Hematopoietic multipotent progenitor cell (in vitro differentiated cells): Measurements from ENCODE around the gene TMEM59. TPM values are rescaled to one million over a fixed set of nuclear protein-coding genes. Genes with fewer than 3 reads are reported as not detected.
"Not testable (repeated sequence)": the region's sequence is repeated elsewhere in the genome, so short reads cannot be mapped to it uniquely, and the experiment has no call there.

Experiments
- DNase-seq, 3 donors: peaks; one replicate each; pipeline ENCODE4 v3.0.0-alpha.2; 2011 to 2015; ENCODE audit warnings: low read depth in 2 of 3, low spot score in 2 of 3
- total RNA-seq: library from RNA; depleted of rRNA; stranded (reverse); fragments of >200 nt; gene quantifications from one replicate; pipeline ENCODE4 v1.2.3, GENCODE V29; 2012

The TMEM59 gene
- total RNA-seq, 1 donor: 177 TPM

DNA sequence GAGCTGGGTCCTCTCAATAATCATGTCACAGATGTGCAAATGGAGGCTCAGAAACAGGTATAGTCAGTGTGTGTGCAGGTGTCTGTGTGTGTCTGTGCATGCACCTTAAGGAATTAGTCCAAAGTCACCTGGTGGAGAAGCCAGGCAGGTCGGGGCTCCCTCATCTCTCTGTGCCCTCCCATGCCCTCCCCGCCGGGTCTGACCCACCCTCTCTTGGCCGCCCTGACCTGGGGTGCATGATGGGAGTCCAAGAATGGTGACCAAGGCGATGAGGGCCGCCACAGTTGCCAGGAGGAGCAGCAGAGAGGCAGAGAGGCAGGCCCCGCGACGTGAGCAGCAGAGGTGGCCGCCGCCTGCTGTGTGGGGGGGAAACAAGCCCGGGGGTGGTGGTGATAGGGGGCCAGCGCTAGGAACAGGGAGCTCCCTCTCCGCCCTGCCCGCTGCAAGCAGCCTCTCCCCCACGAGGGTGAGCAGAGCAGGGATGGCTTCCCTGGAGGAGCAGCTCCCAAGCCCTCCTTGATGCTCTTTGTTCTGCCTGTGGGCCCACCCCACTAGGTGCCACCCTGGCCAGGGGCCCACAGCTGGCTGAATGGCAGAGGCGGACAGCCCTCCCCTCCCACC lies 38.9 kb downstream of the TMEM59 start:
- no peak for DNase-seq

- no peak for DNase-seq
Observed at GRCh38 chr1:54013393-54014008, 39.5 kb downstream of the TMEM59 start.

- DNase-seq: no peak
Observed at GRCh38 chr1:54012863-54013262, 40.1 kb downstream of the TMEM59 start.

DNA sequence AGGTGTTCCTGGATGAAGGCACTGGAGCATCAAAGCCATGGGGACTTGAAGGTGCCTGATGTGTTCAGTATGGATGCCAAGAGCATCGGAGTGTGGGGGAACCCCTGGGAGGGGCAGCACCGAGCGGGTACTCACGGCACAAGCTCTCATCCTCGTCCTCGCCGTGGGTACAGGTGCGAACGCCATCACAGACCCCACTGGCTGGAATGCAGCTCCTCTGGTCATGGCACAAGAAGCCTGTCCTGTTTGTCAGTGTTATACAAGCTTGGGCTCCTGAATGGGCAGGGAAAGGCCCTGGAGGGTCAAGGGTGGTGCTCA lies 41.0 kb downstream of the TMEM59 start:
- DNase-seq: no peak

DNA sequence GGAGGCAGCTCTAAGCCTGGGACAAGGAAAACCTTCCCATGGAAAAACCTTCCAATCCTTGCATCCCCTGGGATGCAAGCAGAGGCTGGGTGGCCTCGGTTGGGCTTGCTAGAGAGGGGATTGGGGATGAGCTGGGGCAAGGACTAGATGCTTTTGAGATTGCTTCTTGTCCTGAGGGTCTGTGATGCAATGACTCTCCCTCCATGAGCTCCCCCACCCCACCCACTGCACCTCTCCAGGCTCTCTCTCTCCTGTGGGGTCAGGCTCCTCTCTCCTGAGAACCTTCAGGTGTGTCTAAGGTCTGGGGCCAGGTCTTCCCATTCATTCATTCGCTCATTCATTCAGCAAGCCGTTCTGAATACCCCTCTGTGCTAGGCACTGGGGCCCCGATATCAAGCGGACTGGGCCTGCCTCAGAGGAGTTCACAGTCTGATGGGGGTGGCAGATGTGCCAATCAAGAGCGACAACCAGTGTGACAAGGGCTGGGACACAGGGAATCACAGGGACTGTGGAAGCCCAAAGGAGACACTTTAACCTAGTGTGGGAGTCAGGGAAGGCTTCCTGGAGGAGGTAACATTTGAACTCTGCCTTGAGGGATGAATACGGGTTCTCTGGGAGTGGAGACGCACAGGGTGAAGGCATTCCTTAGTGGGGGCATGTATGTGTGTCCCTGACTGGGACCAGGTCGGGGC lies 41.5 kb downstream of the TMEM59 start:
- no peak for DNase-seq

DNA sequence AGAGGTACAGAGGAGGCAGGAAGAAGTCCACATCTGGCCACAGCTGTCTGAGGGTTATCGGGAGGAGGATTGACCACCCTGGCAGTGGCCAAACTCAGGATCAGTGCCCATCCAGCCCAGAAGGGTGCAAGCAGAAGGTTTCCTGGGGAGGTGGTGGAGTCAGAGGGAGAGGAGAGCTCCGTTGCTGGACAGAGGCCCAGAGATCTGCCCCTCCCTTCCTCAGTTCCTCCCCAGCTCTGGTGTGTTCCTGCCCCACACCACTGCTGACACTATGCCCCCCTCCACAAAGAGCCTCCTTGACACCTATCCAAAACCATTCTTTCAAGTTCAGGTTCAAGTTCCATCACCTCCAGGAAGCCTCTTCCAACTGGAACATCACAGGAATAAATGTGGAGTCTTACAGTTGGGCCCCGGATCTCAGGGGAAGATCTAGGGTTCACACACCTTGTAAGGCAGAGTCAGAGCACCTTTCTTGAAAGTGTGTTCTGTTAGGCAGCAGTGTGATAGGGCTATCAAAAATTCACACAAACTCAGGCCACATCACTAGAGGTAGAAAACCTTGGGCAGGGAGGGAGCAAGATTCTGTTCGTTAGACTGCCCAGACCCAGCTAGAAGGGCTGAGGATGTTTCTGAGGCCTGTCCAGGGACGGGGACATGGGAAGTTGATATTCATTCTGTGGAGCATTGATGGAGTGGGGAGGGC lies 42.4 kb downstream of the TMEM59 start:
- DNase-seq: no peak

DNA sequence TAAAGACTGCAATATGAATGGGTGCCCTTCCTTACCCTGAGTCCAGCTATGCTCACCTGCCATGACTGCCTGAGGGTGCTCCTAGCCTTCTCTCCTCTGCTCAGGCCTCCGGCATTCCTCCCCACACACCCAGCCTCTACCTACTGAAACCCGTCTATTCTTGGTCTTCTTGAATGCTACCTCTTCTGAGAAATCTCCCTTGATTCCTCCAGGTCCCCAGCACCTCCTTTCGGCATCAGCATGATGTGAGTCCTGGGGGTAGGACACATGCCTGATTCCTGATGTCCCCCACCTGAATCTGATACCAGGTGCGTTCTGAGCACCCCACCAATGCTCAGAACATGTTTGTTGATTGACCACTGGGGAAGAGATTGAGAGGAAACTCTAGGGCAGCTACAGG lies 43.6 kb downstream of the TMEM59 start:
- DNase-seq: no peak

DNA sequence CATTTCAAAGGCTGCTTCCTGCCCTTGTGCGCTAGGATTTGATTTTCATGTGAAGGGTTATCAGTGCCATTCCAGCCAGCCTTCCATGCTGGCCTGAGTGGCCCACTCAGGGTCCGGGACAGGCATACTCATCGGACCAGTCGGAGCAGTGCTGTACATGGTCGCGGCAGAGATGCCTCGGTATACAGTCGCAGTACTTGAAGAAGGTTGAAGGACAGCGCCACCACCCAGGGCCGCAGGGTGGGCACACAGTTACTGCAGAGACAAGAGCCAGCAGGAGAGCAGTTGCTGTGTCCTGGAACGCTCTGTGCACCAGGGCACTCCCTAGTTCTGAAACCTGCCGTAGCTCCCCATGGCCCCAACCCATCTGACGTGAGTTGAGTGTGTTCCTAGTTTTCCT lies 44.1 kb downstream of the TMEM59 start:
- DNase-seq: no peak

GRCh38 chr1:54007613-54008012 lies 45.4 kb downstream of the TMEM59 start:
- DNase-seq: no peak

DNA sequence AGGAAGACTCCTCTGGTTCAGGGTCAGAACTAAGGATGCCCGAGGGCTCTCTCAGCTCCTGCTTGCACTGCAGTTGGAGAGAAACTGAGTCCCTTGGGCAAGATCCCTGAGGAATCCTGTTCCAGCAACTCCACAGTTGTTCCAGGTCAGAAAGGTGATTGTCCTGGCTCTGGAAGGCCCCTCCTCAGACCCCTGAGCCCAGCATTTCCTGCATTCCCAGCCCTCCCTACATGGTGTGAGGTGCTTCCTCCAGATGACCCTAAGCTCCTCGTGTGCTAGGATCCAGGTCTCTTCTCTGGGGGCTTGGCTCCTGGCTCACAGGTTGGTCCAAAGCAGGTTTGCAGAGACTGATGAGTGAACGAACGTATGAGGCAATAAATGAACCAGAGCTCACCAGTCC lies 46.5 kb downstream of the TMEM59 start:
- DNase-seq: no peak

DNA sequence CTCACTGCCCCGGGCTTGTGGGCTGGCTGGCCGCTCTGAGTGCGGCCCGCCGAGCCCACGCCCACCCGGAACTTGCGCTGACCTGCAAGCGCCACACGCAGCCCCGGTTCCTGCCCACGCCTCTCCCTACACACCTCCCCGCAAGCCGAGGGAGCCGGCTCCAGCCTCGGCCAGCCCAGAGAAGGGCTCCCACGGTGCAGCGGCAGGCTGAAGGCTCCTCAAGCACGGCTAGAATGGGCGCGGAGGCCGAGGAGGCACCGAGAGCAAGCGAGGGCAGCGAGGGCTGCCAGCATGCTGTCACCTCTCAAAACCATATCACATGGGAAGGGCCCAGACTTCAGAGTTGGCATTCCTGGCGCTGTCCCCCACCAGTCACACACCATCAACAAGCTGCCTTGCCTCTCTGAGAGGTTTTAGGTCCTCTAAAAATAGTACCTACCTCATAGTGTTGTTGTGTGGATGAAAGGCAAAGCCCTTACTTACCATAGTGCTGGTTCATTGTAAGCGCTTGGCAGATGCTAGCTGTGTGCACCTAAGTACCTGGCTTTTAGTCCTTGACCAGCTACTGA lies 48.4 kb downstream of the TMEM59 start:
- DNase-seq: no peak

- not testable (repeated sequence) for DNase-seq
Observed at GRCh38 chr1:54003750-54004480, 49.1 kb downstream of the TMEM59 start.

GRCh38 chr1:54003249-54003646 lies 49.8 kb downstream of the TMEM59 start:
- DNase-seq: no peak

GRCh38 chr1:54002544-54003248 lies 50.3 kb downstream of the TMEM59 start:
- no peak for DNase-seq

GRCh38 chr1:54001591-54001990 lies 51.4 kb downstream of the TMEM59 start:
- DNase-seq: no peak

GRCh38 chr1:53999920-54000319 lies 53.1 kb downstream of the TMEM59 start:
- no peak for DNase-seq

DNA sequence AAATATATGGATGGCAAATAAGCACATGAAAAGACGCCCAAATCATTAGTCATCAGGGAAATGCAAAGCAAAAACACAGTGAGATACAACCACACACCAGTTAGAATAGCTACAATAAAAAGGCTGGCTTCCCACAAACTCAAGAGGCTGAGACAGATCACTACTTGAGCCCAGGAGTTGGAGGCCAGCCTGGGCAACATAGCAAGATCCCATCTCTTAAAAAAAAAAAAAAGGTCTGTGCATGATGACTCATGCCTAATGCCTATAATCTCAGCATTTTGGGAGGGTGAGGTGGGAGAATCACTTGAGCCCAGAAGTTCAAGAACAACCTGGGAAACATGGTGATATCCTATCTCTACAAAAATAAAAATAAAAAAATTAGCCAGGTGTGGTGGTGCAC lies 54.8 kb downstream of the TMEM59 start:
- DNase-seq: no peak

- DNase-seq: no peak
Observed at GRCh38 chr1:53995683-53996082, 57.3 kb downstream of the TMEM59 start.

GRCh38 chr1:53994516-53994915 lies 58.5 kb downstream of the TMEM59 start:
- DNase-seq: not testable (repeated sequence)
